H4 (cell line): Measurements from ENCODE around the gene CIRBP. TPM values are rescaled to one million over a fixed set of nuclear protein-coding genes. Genes with fewer than 3 reads are reported as not detected.

Source experiments
- total RNA-seq: library from RNA; depleted of rRNA; stranded (reverse); fragments of >200 nt; shearing (Covaris generic); gene quantifications from 2 replicates; pipeline ENCODE4 v1.2.3, GENCODE V29; 2014; rRNA removed

Gene CIRBP
- total RNA-seq, 1 experiment from 2014 or later, result 197 TPM

Other genes starting within 250 kb of the CIRBP start
- gene TMEM259, start 248.2 kb upstream of the CIRBP start, total RNA-seq, result 57.0 and 72.5 TPM in 2 replicates
- not detected in 2 replicates for gene RNU6-2, start 247.8 kb upstream of the CIRBP start, total RNA-seq
- 111 and 123 TPM in 2 replicates for gene CNN2, start 242.7 kb upstream of the CIRBP start, total RNA-seq
- 2.9 and 3.6 TPM in 2 replicates for gene ABCA7, start 229.2 kb upstream of the CIRBP start, total RNA-seq
- 2.4 and 3.2 TPM in 2 replicates for gene ARHGAP45, start 202.2 kb upstream of the CIRBP start, total RNA-seq
- gene POLR2E, start 174.0 kb upstream of the CIRBP start, total RNA-seq, result 237 and 244 TPM in 2 replicates
- 470 and 493 TPM in 2 replicates for gene GPX4, start 165.3 kb upstream of the CIRBP start, total RNA-seq
- 8.6 and 14.8 TPM in 2 replicates for gene SBNO2, start 95.1 kb upstream of the CIRBP start, total RNA-seq
- 17.4 and 28.7 TPM in 2 replicates for gene STK11, start 63.6 kb upstream of the CIRBP start, total RNA-seq
- gene CBARP, start 31.3 kb upstream of the CIRBP start, total RNA-seq, result 0.37 and 1.2 TPM in 2 replicates
- 34.9 and 37.0 TPM in 2 replicates for gene ATP5F1D, start 27.6 kb upstream of the CIRBP start, total RNA-seq
- 2.4 and 4.2 TPM in 2 replicates for gene MIDN, start 20.7 kb upstream of the CIRBP start, total RNA-seq
- gene FAM174C, start 6.2 kb downstream of the CIRBP start, total RNA-seq, result 49.8 and 59.5 TPM in 2 replicates
- gene EFNA2, start 16.5 kb downstream of the CIRBP start, total RNA-seq, result 1.0 and 3.3 TPM in 2 replicates
- 67.9 and 87.2 TPM in 2 replicates for gene NDUFS7, start 114.6 kb downstream of the CIRBP start, total RNA-seq
- 15.5 and 18.9 TPM in 2 replicates for gene GAMT, start 132.2 kb downstream of the CIRBP start, total RNA-seq
- gene DAZAP1, start 138.3 kb downstream of the CIRBP start, total RNA-seq, result 47.6 and 59.4 TPM in 2 replicates
- 1,025 and 1,178 TPM in 2 replicates for gene RPS15, start 169.1 kb downstream of the CIRBP start, total RNA-seq
- 0.02 and 1.5 TPM in 2 replicates for gene APC2, start 180.8 kb downstream of the CIRBP start, total RNA-seq
- 7.9 and 10.5 TPM in 2 replicates for gene C19orf25, start 209.9 kb downstream of the CIRBP start, total RNA-seq
- gene PCSK4, start 221.0 kb downstream of the CIRBP start, total RNA-seq, result 0.31 TPM in 1 of 2 replicates, not detected in the other
- 0.92 and 1.2 TPM in 2 replicates for gene REEP6, start 221.8 kb downstream of the CIRBP start, total RNA-seq
- gene ADAMTSL5, start 243.7 kb downstream of the CIRBP start, total RNA-seq, result 0.72 and 1.8 TPM in 2 replicates